Measurements from ENCODE around the gene AOC2. TPM values are rescaled to one million over a fixed set of nuclear protein-coding genes. Genes with fewer than 3 reads are reported as not detected.
"Not testable (repeated sequence)": the region's sequence is repeated elsewhere in the genome, so short reads cannot be mapped to it uniquely, and the experiment has no call there.

Gene AOC2
- total RNA-seq, 1 donor from 2014 or later: 2.2 TPM

DNA sequence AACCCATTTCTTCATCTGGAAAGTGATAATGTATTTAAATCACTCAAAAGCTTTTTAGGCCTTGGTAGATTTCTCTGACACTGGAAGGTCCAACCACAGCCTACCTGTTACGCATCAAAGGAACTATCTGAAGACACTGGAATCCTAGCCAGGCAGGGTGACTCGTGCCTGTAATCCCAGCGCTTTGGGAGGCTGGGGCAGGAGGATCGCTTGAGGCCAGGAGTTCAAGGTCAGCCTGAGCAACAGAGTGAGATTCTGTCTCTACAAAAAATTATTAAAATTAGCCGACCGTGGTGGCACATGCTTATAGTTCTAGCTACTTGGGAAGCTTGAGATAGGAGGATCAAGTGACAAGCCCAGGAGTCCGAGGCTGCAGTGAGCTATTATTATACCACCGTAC lies 37.8 kb downstream of the AOC2 start:
- TF ChIP-seq POLR2A (IDR thresholded peaks at IDR 0.05): no peak
- no peak for TF ChIP-seq POLR2AphosphoS5 (IDR thresholded peaks at IDR 0.05; ENCODE audit: insufficient read depth in 1 of 2, low read depth in 1 of 2)
- TF ChIP-seq, protein P1, sequence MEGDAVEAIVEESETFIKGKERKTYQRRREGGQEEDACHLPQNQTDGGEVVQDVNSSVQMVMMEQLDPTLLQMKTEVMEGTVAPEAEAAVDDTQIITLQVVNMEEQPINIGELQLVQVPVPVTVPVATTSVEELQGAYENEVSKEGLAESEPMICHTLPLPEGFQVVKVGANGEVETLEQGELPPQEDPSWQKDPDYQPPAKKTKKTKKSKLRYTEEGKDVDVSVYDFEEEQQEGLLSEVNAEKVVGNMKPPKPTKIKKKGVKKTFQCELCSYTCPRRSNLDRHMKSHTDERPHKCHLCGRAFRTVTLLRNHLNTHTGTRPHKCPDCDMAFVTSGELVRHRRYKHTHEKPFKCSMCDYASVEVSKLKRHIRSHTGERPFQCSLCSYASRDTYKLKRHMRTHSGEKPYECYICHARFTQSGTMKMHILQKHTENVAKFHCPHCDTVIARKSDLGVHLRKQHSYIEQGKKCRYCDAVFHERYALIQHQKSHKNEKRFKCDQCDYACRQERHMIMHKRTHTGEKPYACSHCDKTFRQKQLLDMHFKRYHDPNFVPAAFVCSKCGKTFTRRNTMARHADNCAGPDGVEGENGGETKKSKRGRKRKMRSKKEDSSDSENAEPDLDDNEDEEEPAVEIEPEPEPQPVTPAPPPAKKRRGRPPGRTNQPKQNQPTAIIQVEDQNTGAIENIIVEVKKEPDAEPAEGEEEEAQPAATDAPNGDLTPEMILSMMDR (IDR thresholded peaks at IDR 0.05): no peak
- Histone ChIP-seq H3K27ac (no peak overlapping the region), H3K36me3 (no peaks in the 10 kb centered on the region), H3K4me3 (no peak overlapping the region), H3K9me3 (no peaks in the 10 kb centered on the region), H3K27me3 (no peaks in the 10 kb centered on the region), H3K4me1 (no peaks in the 10 kb centered on the region)
- no peak for DNase-seq (ENCODE audit: extremely low spot score in 2 of 2)
- intact Hi-C loops (cut with DNase I): no loop called here

DNA sequence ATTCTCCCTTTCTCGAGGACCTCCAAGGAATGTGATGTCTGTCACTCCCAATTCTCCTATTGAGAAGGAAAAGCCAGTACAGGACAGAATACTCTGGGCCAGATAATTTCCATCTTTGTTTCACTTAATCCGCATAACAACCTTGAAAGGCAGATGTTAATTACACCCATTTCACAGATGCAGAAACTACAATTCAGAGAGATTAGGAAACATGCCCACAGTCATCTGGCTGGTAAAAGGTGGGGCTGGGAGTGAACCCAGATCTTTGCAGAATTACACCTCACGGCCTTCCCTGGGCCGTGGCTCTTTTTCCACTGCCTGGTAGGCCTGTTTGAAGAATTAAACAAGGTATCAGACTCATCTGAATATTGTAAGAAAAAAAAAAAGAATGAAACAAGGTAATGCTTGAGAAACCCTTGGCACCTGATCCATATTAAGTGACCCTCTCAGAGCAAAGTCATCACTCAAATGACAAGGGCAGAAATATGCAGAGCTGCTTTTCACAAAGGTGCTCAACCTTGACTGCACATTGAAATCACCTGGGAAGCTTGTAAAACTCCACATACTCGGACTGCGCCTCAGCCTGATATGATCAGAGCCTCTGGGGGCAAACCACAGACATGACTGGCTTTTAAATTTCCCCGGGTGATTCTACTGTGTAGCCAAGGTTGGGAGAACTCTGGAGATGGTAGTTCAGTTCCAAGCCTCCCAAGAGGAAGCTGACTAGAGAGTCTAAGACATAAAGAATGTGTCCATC lies 39.6 kb downstream of the AOC2 start:
- H3K27me3 ChIP-seq: no peaks in the 10 kb centered on the region
- no peaks in the 10 kb centered on the region for H3K4me1 ChIP-seq
- TF ChIP-seq POLR2A (IDR thresholded peaks at IDR 0.05) (no peak), POLR2AphosphoS5 (IDR thresholded peaks at IDR 0.05; ENCODE audit: insufficient read depth in 1 of 2, low read depth in 1 of 2) (no peak)
- TF ChIP-seq, protein P1 (IDR thresholded peaks at IDR 0.05): no peak
- intact Hi-C loops (cut with DNase I): no loop called here
- H3K36me3 ChIP-seq: no peaks in the 10 kb centered on the region
- no peak overlapping the region for H3K4me3 ChIP-seq
- no peak for DNase-seq (ENCODE audit: extremely low spot score in 2 of 2)
- H3K27ac ChIP-seq: no peak overlapping the region
- no peaks in the 10 kb centered on the region for H3K9me3 ChIP-seq

DNA sequence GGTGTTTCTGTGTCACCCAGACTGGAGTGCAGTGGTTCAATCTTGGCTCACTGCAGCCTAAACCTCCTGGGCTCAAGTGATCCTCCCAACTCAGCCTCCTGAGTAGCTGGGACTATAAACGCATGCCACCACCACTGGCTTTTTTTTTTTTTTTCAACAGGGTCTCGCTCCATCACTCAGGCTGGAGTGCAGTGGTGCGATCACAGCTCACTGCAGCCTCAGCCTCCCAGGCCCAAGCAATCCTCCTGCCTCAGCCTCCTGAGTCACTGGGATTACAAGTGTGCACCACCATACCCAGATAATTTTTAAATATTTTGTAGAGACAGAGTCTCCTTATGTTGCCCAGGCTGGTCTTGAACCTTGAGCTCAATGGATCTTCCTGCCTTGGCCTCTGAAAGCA lies 41.4 kb downstream of the AOC2 start:
- H3K27me3 ChIP-seq; DNase-seq (ENCODE audit: extremely low spot score in 2 of 2); H3K4me1 ChIP-seq; intact Hi-C loops (cut with DNase I); H3K4me3 ChIP-seq; H3K27ac ChIP-seq; H3K9me3 ChIP-seq; H3K36me3 ChIP-seq: not testable (repeated sequence)

DNA sequence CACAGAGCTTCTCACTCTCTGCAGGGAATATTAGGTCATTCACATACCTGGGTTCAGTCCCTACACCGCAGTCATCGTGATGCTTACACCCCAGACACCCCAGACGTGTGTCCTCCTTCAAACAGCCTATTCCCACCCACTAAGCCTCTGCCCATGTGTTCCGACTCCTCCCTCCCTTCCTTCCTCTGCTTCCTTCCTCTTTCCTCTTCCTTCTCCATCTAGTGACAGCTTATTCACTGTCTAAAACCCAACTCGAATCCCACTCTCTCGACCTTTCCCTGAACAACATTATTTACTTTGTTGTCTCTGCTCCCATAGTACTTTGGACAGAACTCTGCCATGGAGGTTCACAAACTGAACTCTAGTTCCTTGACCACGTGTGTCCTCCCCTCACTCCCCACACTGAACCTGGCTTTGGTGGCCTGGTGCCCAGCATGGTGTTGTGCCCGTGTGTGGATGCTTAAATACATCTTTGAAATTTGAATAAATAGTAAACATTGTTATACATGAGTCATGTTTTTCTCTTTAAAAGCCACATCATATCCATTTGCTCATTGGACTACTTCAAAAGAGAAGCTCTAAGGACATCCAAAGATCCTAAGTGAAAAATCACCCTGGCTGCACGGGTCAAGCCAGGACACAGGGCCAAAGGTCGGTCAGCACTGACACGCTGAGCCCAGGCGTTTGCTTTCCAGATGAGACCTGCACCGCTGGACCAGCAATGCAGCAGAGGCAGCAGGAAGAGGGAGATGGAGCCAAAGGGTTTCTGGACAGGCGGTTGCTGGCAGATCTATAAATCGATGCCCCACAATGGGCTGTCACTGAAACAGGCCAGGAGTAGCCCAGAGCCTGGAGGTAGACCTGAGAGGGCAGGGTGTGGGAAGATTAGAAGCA lies 42.1 kb downstream of the AOC2 start:
- Histone ChIP-seq H3K9me3 (no peaks in the 10 kb centered on the region), H3K27me3 (no peaks in the 10 kb centered on the region), H3K27ac (no peak overlapping the region), H3K4me1 (no peaks in the 10 kb centered on the region), H3K4me3 (no peak overlapping the region), H3K36me3 (no peaks in the 10 kb centered on the region)
- no peak for DNase-seq (ENCODE audit: extremely low spot score in 2 of 2)
- intact Hi-C loops (cut with DNase I): no loop called here
- TF ChIP-seq, protein P1 (IDR thresholded peaks at IDR 0.05): no peak
- no peak for TF ChIP-seq POLR2AphosphoS5 (IDR thresholded peaks at IDR 0.05; ENCODE audit: insufficient read depth in 1 of 2, low read depth in 1 of 2)
- TF ChIP-seq POLR2A (IDR thresholded peaks at IDR 0.05): no peak

DNA sequence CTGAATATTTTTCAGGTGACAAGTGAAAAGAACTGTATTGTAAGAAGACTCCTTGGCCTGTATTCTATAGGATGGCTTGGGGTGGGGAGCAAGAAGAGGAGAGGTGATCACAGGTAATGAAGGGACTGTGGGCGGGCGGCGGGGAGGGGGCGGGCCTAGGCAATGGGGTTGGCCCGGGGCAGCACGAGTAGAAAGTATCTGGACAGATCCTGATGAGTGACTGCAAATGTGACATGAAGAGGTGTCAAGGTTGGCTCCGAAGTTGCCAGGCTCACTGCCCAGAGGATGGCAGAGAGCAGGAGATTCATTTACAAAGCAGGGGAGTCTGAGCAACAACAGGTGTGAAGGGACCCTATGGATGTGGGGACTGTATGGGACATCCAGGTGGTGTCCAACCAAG lies 45.4 kb downstream of the AOC2 start:
- H3K27me3 ChIP-seq: no peaks in the 10 kb centered on the region
- H3K36me3 ChIP-seq: no peaks in the 10 kb centered on the region
- peaks cover 10% of the 10 kb centered on the region for H3K4me1 ChIP-seq
- intact Hi-C loops (cut with DNase I): no loop called here
- no peaks in the 10 kb centered on the region for H3K9me3 ChIP-seq
- H3K4me3 ChIP-seq: no peak overlapping the region
- no peak overlapping the region for H3K27ac ChIP-seq
- TF ChIP-seq POLR2A (IDR thresholded peaks at IDR 0.05) (no peak), POLR2AphosphoS5 (IDR thresholded peaks at IDR 0.05; ENCODE audit: insufficient read depth in 1 of 2, low read depth in 1 of 2) (no peak)
- TF ChIP-seq, protein P1 (IDR thresholded peaks at IDR 0.05): no peak
- no peak for DNase-seq (ENCODE audit: extremely low spot score in 2 of 2)

All from vagina (tissue), 2 donors.